Thyroid gland (tissue), 4 donors: ENCODE results near the gene ANKRD34A. TPM values are rescaled to one million over a fixed set of nuclear protein-coding genes. Genes with fewer than 3 reads are reported as not detected.

Experiments used
- DNase-seq, 2 donors: peaks; one replicate each; pipeline ENCODE4 v3.0.0-alpha.2; 2019
- H3K27ac ChIP-seq, 3 donors: fragments of 200-600 bp; sonication (generic); 1 replicate in 2 of 3; 2 replicates in 1 of 3; pipeline ENCODE4 v1.5.1; 2016 to 2019; ENCODE audit warnings: mild to moderate bottlenecking in 1 of 3, moderate library complexity in 1 of 3
- H3K27me3 ChIP-seq: fragments of 200-600 bp; sonication (generic); one replicate; pipeline ENCODE4 v1.5.1; 2019
- H3K36me3 ChIP-seq, 2 donors: fragments of 200-600 bp; sonication (generic); one replicate each; pipeline ENCODE4 v1.5.1; 2016 to 2019
- H3K4me1 ChIP-seq, 2 donors: fragments of 200-600 bp; sonication (generic); one replicate each; pipeline ENCODE4 v1.5.1; 2017 to 2019
- H3K4me3 ChIP-seq, 3 donors: fragments of 200-600 bp; sonication (generic); replicated peaks in 1 of 3; 1 replicate in 2 of 3; 2 replicates in 1 of 3; pipeline ENCODE4 v1.5.1; 2016; ENCODE audit warnings: mild to moderate bottlenecking in 1 of 3
- H3K9me3 ChIP-seq: fragments of 200-600 bp; sonication (generic); one replicate; pipeline ENCODE4 v1.5.1; 2017
- CTCF ChIP-seq, 6 experiments: fragments of 200-600 bp in 3 of 6; fragments of 450-650 bp in 3 of 6; sonication (generic) in 3 of 6; IDR thresholded peaks; one replicate each; pipeline ENCODE4 v1.5.1; 2016 to 2019; ENCODE audit warnings: antibody characterized with exemption in 6 of 6, mild to moderate bottlenecking in 2 of 6, inconsistent platforms in 1 of 6, moderate library complexity in 1 of 6
- POLR2A ChIP-seq, 2 donors: fragments of 450-650 bp; IDR thresholded peaks; one replicate each; pipeline ENCODE4 v1.6.1; 2017; ENCODE audit warnings: antibody characterized with exemption in 2 of 2, mild to moderate bottlenecking in 2 of 2, moderate library complexity in 1 of 2
- WGBS, 2 donors: methylation state at CpG; one replicate each; pipeline ENCODE4 v1.1.5; 2017; 5-methylcytosine and 5-hydroxymethylcytosine counted together
- intact Hi-C: fragments of 100-400 bp; cut with DNase I; formaldehyde crosslinking; loops from one replicate; pipeline ENCODE4 v1.15.1; 2023
- total RNA-seq, 4 donors: library from RNA; depleted of rRNA; stranded (reverse); fragments of >200 nt; gene quantifications; one replicate each; pipeline ENCODE4 v1.2.3, GENCODE V29; 2016

Gene ANKRD34A
- total RNA-seq, 4 donors from 2014 or later = 0.13 to 2.0 (median 0.97) TPM

GRCh38 chr1:145951526-145951925, 12.8 kb downstream of the ANKRD34A start:
- Histone ChIP-seq H3K9me3 (no peaks in the 10 kb centered on the region), H3K4me1 (peaks cover 10 to 16% of the 10 kb centered on the region in 2 donors), H3K36me3 (no peaks in the 10 kb centered on the region), H3K27me3 (no peaks in the 10 kb centered on the region), H3K4me3 (no peak overlapping the region), H3K27ac (no peak overlapping the region)
- 88 to 90% methylated on average over 1 of the region's 1 CpG for WGBS, 2 donors
- intact Hi-C loops = no loop called here
- no peak for TF ChIP-seq POLR2A (IDR thresholded peaks at IDR 0.05)
- TF ChIP-seq CTCF (IDR thresholded peaks at IDR 0.05) = no peak
- no peak for DNase-seq

GRCh38 chr1:145949219-145949618, 15.2 kb downstream of the ANKRD34A start:
- no peak for TF ChIP-seq CTCF (IDR thresholded peaks at IDR 0.05)
- no peak for TF ChIP-seq POLR2A (IDR thresholded peaks at IDR 0.05)
- no peak for DNase-seq
- 95 to 97% methylated on average over 4 of the region's 4 CpGs for WGBS, 2 donors
- peaks cover 0 to 6% of the 10 kb centered on the region in 2 donors for H3K4me1 ChIP-seq
- intact Hi-C loops = no loop called here
- H3K9me3 ChIP-seq = no peaks in the 10 kb centered on the region
- no peak overlapping the region for H3K27ac ChIP-seq
- no peaks in the 10 kb centered on the region for H3K27me3 ChIP-seq
- no peaks in the 10 kb centered on the region for H3K36me3 ChIP-seq
- no peak overlapping the region for H3K4me3 ChIP-seq

GRCh38 chr1:145947551-145947950, 16.8 kb downstream of the ANKRD34A start:
- Histone ChIP-seq H3K9me3 (no peaks in the 10 kb centered on the region), H3K27me3 (no peaks in the 10 kb centered on the region), H3K36me3 (no peaks in the 10 kb centered on the region), H3K4me3 (no peak overlapping the region), H3K4me1 (peaks cover 0 to 6% of the 10 kb centered on the region in 2 donors), H3K27ac (no peak overlapping the region)
- no peak for DNase-seq
- TF ChIP-seq CTCF (IDR thresholded peaks at IDR 0.05) (no peak), POLR2A (IDR thresholded peaks at IDR 0.05) (no peak)
- 65 to 73% methylated on average over 4 of the region's 4 CpGs for WGBS, 2 donors
- intact Hi-C loops = no loop called here

- intact Hi-C loops = no loop called here
- Histone ChIP-seq H3K4me3 (no peak overlapping the region), H3K9me3 (no peaks in the 10 kb centered on the region), H3K36me3 (peaks cover 0 to 4% of the 10 kb centered on the region in 2 donors), H3K27ac (no peak overlapping the region), H3K4me1 (peaks cover 0 to 6% of the 10 kb centered on the region in 2 donors), H3K27me3 (no peaks in the 10 kb centered on the region)
- DNase-seq = no peak
- TF ChIP-seq CTCF (IDR thresholded peaks at IDR 0.05) = no peak
- TF ChIP-seq POLR2A (IDR thresholded peaks at IDR 0.05) = no peak
- WGBS, 2 donors = 95 to 98% methylated on average over 4 of the region's 4 CpGs
Observed at GRCh38 chr1:145946477-145946986, 17.8 kb downstream of the ANKRD34A start.

- Histone ChIP-seq H3K4me3 (no peak overlapping the region), H3K9me3 (no peaks in the 10 kb centered on the region), H3K27me3 (no peaks in the 10 kb centered on the region), H3K36me3 (peaks cover 0 to 4% of the 10 kb centered on the region in 2 donors), H3K27ac (no peak overlapping the region), H3K4me1 (no peaks in the 10 kb centered on the region)
- DNase-seq = no peak
- no peak for TF ChIP-seq CTCF (IDR thresholded peaks at IDR 0.05)
- TF ChIP-seq POLR2A (IDR thresholded peaks at IDR 0.05) = no peak
- WGBS, 2 donors = 98 to 100% methylated on average over 3 of the region's 3 CpGs
- intact Hi-C loops = no loop called here
Observed at GRCh38 chr1:145944532-145944931, 19.8 kb downstream of the ANKRD34A start.
